CD14-positive monocyte (primary cell): ENCODE data around the gene FKBP4. TPM values are rescaled to one million over a fixed set of nuclear protein-coding genes. Genes with fewer than 3 reads are reported as not detected.

Source experiments
- DNase-seq, 3 donors: peaks; one replicate each; pipeline ENCODE4 v3.0.0-alpha.2; 2011 to 2022
- H2AFZ ChIP-seq: 2 replicates; pipeline ENCODE4 v1.6.0; 2012; ENCODE audit warnings: mild to moderate bottlenecking, low read depth, low read length, inconsistent platforms; ENCODE audit not compliant: insufficient read depth, poor library complexity, severe bottlenecking
- H3K27ac ChIP-seq, 2 donors: 1 replicate in 1 of 2; 2 replicates in 1 of 2; pipeline ENCODE4 v1.5.1; 2012 to 2013; ENCODE audit warnings: low read length in 2 of 2, control low read depth in 1 of 2, inconsistent platforms in 1 of 2, low read depth in 1 of 2, mild to moderate bottlenecking in 1 of 2
- H3K27me3 ChIP-seq, 2 donors: one replicate each; pipeline versions ENCODE4 v1.6.0 to v1.6.1; 2011 to 2013; ENCODE audit warnings: low read length in 2 of 2; ENCODE audit not compliant: control insufficient read depth in 2 of 2, insufficient read depth in 2 of 2
- H3K36me3 ChIP-seq, 2 donors: replicated peaks in 1 of 2; 1 replicate in 1 of 2; 2 replicates in 1 of 2; pipeline versions ENCODE4 v1.5.1 to v1.6.1; 2012 to 2013; ENCODE audit warnings: low read length in 2 of 2, control low read depth in 1 of 2, inconsistent platforms in 1 of 2, mild to moderate bottlenecking in 1 of 2; ENCODE audit not compliant: insufficient read depth in 2 of 2, control insufficient read depth in 1 of 2
- H3K4me1 ChIP-seq, 2 donors: 1 replicate in 1 of 2; 2 replicates in 1 of 2; pipeline versions ENCODE4 v1.5.1 to v1.6.1; 2012 to 2013; ENCODE audit warnings: low read length in 2 of 2, control low read depth in 1 of 2, inconsistent platforms in 1 of 2, mild to moderate bottlenecking in 1 of 2, moderate library complexity in 1 of 2; ENCODE audit not compliant: insufficient read depth in 2 of 2, control insufficient read depth in 1 of 2
- H3K4me2 ChIP-seq: replicated peaks from 2 replicates; pipeline ENCODE3; 2012; ENCODE audit warnings: low read length, moderate library complexity, mild to moderate bottlenecking; ENCODE audit not compliant: poor library complexity, severe bottlenecking; ENCODE audit errors: extremely low read depth
- H3K4me3 ChIP-seq, 3 experiments: fragments of 200-600 bp in 1 of 3; sonication (generic) in 1 of 3; replicated peaks in 1 of 3; 1 replicate in 2 of 3; 2 replicates in 1 of 3; pipeline ENCODE4 v1.5.1; 2011 to 2013; ENCODE audit warnings: low read length in 3 of 3, mild to moderate bottlenecking in 3 of 3, control low read depth in 2 of 3, low read depth in 2 of 3, inconsistent platforms in 1 of 3, moderate library complexity in 1 of 3
- H3K79me2 ChIP-seq: 2 replicates; pipeline ENCODE4 v1.6.0; 2012; ENCODE audit warnings: mild to moderate bottlenecking, control low read depth, inconsistent platforms, low read length, moderate library complexity; ENCODE audit not compliant: insufficient read depth
- H3K9ac ChIP-seq: 2 replicates; pipeline ENCODE4 v1.6.0; 2017; ENCODE audit warnings: low read length, mild to moderate bottlenecking; ENCODE audit not compliant: insufficient read depth, poor library complexity, severe bottlenecking
- H3K9me3 ChIP-seq, 2 donors: replicated peaks in 1 of 2; 1 replicate in 1 of 2; 2 replicates in 1 of 2; pipeline versions ENCODE4 v1.5.1 to v1.6.1; 2012 to 2013; ENCODE audit warnings: low read length in 2 of 2, control low read depth in 1 of 2; ENCODE audit not compliant: control insufficient read depth in 1 of 2, insufficient read depth in 1 of 2
- H4K20me1 ChIP-seq: 2 replicates; pipeline ENCODE4 v1.6.0; 2012; ENCODE audit warnings: mild to moderate bottlenecking, low read length, control low read depth, moderate library complexity; ENCODE audit not compliant: insufficient read depth
- H3K27ac Mint-ChIP-seq, 7 donors: one replicate each; pipeline ENCODE4 v1.8.0; 2020; ENCODE audit warnings: mild to moderate bottlenecking in 7 of 7, mixed read lengths in 7 of 7, moderate library complexity in 6 of 7, inconsistent platforms in 2 of 7
- H3K27me3 Mint-ChIP-seq, 3 donors: one replicate each; pipeline ENCODE4 v1.8.0; 2021 to 2022; ENCODE audit warnings: low read depth in 3 of 3, mild to moderate bottlenecking in 3 of 3, mixed read lengths in 3 of 3, moderate library complexity in 3 of 3, inconsistent platforms in 1 of 3
- H3K36me3 Mint-ChIP-seq, 2 donors: one replicate each; pipeline ENCODE4 v1.8.0; 2020; ENCODE audit warnings: mixed read lengths in 2 of 2, inconsistent platforms in 1 of 2, mild to moderate bottlenecking in 1 of 2
- H3K4me1 Mint-ChIP-seq: one replicate; pipeline ENCODE4 v1.8.0; 2020; ENCODE audit warnings: mild to moderate bottlenecking, mixed read lengths
- H3K4me3 Mint-ChIP-seq, 2 donors: one replicate each; pipeline ENCODE4 v1.8.0; 2020; ENCODE audit warnings: mild to moderate bottlenecking in 2 of 2, mixed read lengths in 2 of 2, moderate library complexity in 1 of 2
- H3K9me3 Mint-ChIP-seq, 7 donors: one replicate each; pipeline ENCODE4 v1.8.0; 2020 to 2022; ENCODE audit warnings: mixed read lengths in 7 of 7, mild to moderate bottlenecking in 6 of 7, moderate library complexity in 6 of 7, inconsistent platforms in 2 of 7
- CTCF ChIP-seq: fragments of 200-600 bp; IDR thresholded peaks from one replicate; pipeline ENCODE4 v1.8.0; 2022; ENCODE audit warnings: antibody characterized with exemption, mild to moderate bottlenecking
- WGBS: methylation state at CpG from one replicate; pipeline ENCODE4 v1.1.5; 2013; ENCODE audit warnings: missing lambda C conversion rate; ENCODE audit not compliant: insufficient coverage; 5-methylcytosine and 5-hydroxymethylcytosine counted together
- intact Hi-C, 2 donors: fragments of 100-400 bp; cut with micrococcal nuclease; formaldehyde crosslinking; loops; one replicate each; pipeline versions ENCODE4 v1.15.0 to v1.15.1; 2023
- polyA plus RNA-seq, 3 donors: library from polyadenylated mRNA; depleted of rRNA in 1 of 3; unstranded in 2 of 3; stranded (reverse) in 1 of 3; fragments of 300-500 nt in 2 of 3; fragments of >200 nt in 1 of 3; fragmentation: Illumina TruSeq in 2 of 3; gene quantifications; 1 replicate in 2 of 3; 2 replicates in 1 of 3; pipeline ENCODE4 v1.2.3, GENCODE V29; 2012 to 2021

The FKBP4 gene
- polyA plus RNA-seq, 3 donors = 19.3 to 22.1 (median 20.1) TPM

GRCh38 chr12:2765052-2765451 is 29.7 kb upstream of the FKBP4 start:
- H3K9ac ChIP-seq = no peak overlapping the region
- intact Hi-C loops = no loop called here
- H3K27ac ChIP-seq = no peak overlapping the region
- Mint-ChIP-seq H3K36me3 (no peaks in the 10 kb centered on the region), H3K4me3 (no peak overlapping the region), H3K27ac (no peak overlapping the region), H3K4me1 (no peaks in the 10 kb centered on the region), H3K27me3 (peaks cover 0 to 2% (median 2%) of the 10 kb centered on the region in 3 donors), H3K9me3 (no peaks in the 10 kb centered on the region)
- no peak overlapping the region for H3K4me3 ChIP-seq
- TF ChIP-seq CTCF = no peak
- no peaks in the 10 kb centered on the region for H3K27me3 ChIP-seq
- DNase-seq = no peak
- H3K79me2 ChIP-seq = no peaks in the 10 kb centered on the region
- no peaks in the 10 kb centered on the region for H4K20me1 ChIP-seq
- H3K9me3 ChIP-seq = no peaks in the 10 kb centered on the region
- no peaks in the 10 kb centered on the region for H3K4me1 ChIP-seq
- no peaks in the 10 kb centered on the region for H3K36me3 ChIP-seq
- H2AFZ ChIP-seq = no peak overlapping the region
- no peak overlapping the region for H3K4me2 ChIP-seq
- WGBS = 92% methylated on average over 2 of the region's 4 CpGs

- Histone ChIP-seq H3K79me2 (no peaks in the 10 kb centered on the region), H3K4me2 (no peak overlapping the region), H3K4me3 (no peak overlapping the region), H3K4me1 (no peaks in the 10 kb centered on the region), H4K20me1 (no peaks in the 10 kb centered on the region), H3K36me3 (no peaks in the 10 kb centered on the region), H3K27me3 (no peaks in the 10 kb centered on the region), H2AFZ (no peak overlapping the region), H3K9ac (no peak overlapping the region), H3K27ac (no peak overlapping the region), H3K9me3 (no peaks in the 10 kb centered on the region)
- peaks cover 0 to 2% (median 0%) of the 10 kb centered on the region in 7 donors for H3K9me3 Mint-ChIP-seq
- H3K27ac Mint-ChIP-seq = no peak overlapping the region
- DNase-seq = no peak
- WGBS = 94% methylated on average over 3 of the region's 6 CpGs
- intact Hi-C loops = no loop called here
- no peaks in the 10 kb centered on the region for H3K4me1 Mint-ChIP-seq
- peaks cover 0 to 4% (median 2%) of the 10 kb centered on the region in 3 donors for H3K27me3 Mint-ChIP-seq
- H3K36me3 Mint-ChIP-seq = no peaks in the 10 kb centered on the region
- H3K4me3 Mint-ChIP-seq = no peak overlapping the region
- no peak for TF ChIP-seq CTCF
Observed at GRCh38 chr12:2765608-2766007, 29.2 kb upstream of the FKBP4 start.
